Kidney tubule cell (primary cell): ENCODE data around the gene STYXL1.
"Not testable (repeated sequence)": the region's sequence is repeated elsewhere in the genome, so short reads cannot be mapped to it uniquely, and the experiment has no call there.

Experiments
- DNase-seq: peaks from one replicate; pipeline ENCODE4 v3.0.0-alpha.2; 2018; ENCODE audit warnings: low spot score

Gene STYXL1, protein sequence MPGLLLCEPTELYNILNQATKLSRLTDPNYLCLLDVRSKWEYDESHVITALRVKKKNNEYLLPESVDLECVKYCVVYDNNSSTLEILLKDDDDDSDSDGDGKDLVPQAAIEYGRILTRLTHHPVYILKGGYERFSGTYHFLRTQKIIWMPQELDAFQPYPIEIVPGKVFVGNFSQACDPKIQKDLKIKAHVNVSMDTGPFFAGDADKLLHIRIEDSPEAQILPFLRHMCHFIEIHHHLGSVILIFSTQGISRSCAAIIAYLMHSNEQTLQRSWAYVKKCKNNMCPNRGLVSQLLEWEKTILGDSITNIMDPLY

DNA sequence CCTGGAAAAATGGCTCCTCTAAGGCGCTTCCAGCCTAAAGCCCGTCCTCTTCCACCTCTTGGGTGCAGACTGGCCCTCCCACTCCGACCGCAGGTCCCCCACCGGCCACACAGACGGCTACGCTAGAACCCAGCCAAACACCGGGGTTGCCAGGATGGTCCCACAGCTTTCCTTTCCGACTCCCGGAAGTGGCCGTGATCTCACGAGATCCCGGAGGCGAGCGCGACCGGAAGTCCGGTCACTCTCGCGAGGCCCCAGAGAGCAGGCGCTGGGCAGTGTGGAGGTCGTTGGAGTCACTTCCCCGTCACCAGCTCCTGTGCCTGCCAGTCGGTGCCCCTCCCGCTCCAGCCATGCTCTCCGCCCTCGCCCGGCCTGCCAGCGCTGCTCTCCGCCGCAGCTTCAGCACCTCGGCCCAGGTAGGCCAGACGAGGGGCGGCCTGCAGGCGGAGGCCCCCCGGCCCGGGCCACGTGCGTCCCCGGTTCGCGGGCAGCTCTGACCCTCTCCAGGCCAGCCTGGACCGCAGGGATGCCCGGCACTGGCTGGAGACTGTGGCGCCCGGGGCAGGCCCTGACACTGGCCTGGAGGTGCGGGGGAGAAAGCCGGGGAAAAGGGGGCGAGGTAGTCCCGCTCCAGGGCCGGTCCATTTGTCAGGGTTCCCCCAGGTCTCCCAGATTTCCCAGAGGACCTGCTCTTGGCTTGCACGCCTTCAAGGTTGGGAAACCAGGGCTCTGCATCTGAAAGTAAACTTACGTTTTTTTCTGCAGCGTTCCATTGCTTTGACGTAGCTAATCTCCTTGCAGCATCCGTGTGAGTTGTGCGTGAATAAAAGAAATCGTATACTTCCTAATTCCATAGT, at the start of gene STYXL1, which contains the start of gene MDH2:
Gene STYXL1, minus strand, starts transcription at position 190 of the 857 bp plus-strand sequence. CDS start 17,477 bp downstream, outside the sequence.
Gene MDH2, plus strand, starts transcription at position 296 of the 857 bp plus-strand sequence. Its CDS starts 55 bp downstream, at position 351.
- DNase-seq, result peak; percentile 98

DNA sequence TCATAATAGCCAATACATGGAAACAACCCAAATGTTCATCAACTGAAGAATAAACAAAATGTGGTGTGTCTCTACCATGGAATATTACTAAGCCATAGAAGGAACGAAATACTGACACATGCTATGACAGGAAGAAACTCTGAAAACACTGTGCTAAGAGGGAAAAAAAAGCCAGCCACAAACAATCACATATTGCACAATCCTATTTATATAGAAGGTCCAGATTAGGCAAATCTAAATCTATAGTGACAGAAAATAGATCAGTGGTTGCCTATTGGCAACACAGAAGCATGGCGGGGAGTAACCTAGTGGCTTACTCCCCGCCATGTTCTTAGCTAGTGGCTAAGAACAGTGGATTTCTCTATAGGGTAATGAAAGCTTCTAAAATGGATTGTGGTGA, 48.1 kb upstream of the STYXL1 start:
- DNase-seq, result no peak

DNA sequence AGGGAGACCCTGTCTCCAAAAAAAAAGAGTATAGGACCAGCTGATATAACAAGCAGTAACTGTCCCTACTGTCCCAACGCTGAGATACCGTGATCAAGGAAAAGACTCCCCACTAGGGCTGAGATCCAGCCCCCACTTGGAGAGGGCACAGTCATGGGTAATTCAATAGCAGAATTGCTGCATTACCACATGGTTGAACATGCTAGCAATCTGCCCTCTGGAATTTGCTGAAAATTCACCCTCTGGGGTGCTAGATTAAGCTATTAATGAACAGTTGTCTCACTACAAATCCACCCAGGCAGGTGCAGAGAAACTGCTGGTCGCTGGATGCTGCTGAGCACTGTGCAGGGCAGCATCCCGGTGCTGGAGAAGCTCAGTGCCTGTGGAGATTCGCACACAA, 46.5 kb upstream of the STYXL1 start:
- not testable (repeated sequence) for DNase-seq

GRCh38 chr7:76093531-76093930, 45.7 kb upstream of the STYXL1 start:
- not testable (repeated sequence) for DNase-seq

DNA sequence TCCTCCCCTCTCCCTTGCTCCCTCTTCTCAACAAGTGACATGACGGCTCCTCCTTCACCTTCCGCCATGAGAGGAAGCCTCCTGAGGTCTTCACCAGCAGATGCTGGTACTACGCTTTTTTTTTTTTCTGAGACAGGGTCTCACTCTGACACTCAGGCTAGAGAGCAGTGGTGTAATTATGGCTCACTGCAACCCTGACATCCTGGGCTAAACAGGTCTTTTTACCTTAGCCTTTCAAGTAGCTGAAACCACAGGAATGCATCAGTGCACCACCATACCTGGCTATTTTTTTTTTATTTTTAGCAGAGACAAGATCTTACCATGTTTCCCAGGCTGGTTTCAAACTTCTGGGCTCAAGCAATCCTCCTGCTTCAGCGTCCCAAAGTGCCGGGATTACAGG, 43.7 kb upstream of the STYXL1 start:
- DNase-seq, result no peak

DNA sequence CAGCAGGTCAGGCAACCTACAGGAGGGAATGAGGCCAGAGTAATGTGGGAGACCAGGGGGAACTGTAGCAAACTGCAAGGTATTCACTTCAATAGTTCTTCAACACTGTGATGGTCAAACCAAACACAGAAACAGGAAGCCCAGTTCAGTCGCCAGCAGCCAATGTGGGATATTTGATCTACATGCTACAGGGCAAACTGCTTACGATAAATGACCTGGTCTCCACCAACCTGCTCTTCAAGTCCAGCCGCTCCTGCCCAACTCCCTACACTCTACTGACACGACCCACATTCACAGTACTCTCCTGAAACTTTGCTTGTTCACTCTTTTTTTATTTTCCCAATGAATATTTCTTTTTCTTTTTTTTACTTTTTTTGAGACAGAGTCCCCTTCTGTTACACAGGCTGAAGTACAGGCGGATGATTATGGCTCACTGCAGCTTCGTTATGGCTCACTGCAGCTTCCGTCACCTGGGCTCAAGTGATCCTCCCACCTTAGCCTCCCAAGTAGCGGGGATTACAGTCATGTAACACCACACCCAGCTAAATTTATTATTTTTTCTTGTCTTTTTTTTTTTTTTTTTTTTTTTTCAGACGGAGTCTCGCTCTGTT, 42.2 kb upstream of the STYXL1 start:
- no peak for DNase-seq

- peak; percentile 64 for DNase-seq
Observed at GRCh38 chr7:76087362-76087791, 39.6 kb upstream of the STYXL1 start.

GRCh38 chr7:76086070-76086469, 38.3 kb upstream of the STYXL1 start:
- peak; percentile 14 for DNase-seq

GRCh38 chr7:76084115-76084514, 36.3 kb upstream of the STYXL1 start:
- DNase-seq, result not testable (repeated sequence)

DNA sequence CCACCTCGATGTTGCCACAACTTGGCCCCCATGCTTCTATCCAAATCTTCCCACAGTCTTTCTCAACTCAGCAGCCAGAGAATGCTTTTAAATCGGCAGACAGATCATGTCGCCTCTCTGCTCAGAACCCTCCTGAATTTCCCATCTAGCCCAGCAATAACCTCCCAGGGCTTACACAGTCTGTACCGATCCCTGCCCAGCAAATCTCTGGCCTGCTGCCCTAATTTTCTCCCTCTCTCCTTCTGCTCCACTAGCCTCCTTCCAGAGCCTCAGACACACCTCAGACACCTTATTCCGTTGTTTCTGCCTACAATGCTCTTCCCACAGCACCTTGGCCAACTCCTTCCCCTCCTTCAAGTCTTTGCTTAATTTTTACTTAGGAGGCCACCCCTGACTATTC, 32.4 kb upstream of the STYXL1 start:
- DNase-seq, result no peak

GRCh38 chr7:76077435-76077834, 29.6 kb upstream of the STYXL1 start:
- DNase-seq, result no peak

GRCh38 chr7:76076995-76077394, 29.2 kb upstream of the STYXL1 start:
- no peak for DNase-seq

DNA sequence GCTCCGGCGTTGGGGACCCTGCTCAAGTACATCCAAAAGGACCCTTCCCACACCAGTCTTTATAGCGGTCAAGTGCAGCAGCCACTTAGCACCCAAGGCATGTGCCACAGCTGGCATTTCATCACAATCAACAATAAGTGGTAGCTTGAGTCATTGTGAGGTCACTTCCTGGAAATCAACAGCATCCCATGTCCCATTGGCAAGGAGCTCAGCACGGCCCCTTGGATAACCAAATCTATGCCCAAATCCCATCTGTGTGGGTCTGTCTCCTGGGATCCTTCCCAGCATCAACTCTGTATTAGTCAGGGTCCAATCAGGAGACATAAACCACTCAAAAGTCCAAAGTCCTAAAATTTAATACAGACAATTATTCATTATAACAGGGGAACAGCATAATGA, 27.2 kb upstream of the STYXL1 start:
- DNase-seq, result no peak

- no peak for DNase-seq
Observed at GRCh38 chr7:76074306-76074971, 26.6 kb upstream of the STYXL1 start.

DNA sequence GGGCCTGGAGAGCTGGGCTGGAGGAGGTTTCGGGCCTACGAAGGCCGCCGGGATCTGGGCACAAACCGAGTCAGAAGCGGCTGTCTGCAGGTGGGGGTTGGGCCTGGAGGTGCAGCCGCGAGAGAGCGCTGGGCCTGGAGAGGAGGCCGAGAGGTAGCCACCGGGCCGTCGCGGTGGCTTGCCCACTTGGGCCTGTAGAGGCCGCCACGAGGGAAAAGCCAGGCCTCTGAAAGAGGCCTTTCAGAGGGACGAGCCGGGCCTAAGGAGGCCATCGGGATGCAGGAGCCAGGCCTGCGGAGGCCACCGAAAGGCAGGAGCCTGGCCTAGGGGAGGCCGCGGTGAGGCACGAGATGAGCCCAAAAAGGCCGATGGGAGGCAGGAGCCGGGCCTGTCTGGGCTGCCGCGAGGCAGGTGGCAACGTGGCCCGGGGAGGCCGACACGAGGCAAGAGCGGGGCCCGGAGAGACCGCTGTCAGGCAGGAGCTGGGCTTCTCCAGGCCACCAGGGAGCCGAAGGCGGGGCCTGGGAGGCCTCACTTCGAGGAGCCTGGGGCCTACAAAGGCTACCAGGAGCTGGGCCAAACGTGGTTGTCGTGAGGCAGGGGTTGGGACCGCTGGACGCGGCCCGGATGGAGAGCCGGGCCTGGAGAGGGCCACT, 25.7 kb upstream of the STYXL1 start:
- DNase-seq, result no peak

DNA sequence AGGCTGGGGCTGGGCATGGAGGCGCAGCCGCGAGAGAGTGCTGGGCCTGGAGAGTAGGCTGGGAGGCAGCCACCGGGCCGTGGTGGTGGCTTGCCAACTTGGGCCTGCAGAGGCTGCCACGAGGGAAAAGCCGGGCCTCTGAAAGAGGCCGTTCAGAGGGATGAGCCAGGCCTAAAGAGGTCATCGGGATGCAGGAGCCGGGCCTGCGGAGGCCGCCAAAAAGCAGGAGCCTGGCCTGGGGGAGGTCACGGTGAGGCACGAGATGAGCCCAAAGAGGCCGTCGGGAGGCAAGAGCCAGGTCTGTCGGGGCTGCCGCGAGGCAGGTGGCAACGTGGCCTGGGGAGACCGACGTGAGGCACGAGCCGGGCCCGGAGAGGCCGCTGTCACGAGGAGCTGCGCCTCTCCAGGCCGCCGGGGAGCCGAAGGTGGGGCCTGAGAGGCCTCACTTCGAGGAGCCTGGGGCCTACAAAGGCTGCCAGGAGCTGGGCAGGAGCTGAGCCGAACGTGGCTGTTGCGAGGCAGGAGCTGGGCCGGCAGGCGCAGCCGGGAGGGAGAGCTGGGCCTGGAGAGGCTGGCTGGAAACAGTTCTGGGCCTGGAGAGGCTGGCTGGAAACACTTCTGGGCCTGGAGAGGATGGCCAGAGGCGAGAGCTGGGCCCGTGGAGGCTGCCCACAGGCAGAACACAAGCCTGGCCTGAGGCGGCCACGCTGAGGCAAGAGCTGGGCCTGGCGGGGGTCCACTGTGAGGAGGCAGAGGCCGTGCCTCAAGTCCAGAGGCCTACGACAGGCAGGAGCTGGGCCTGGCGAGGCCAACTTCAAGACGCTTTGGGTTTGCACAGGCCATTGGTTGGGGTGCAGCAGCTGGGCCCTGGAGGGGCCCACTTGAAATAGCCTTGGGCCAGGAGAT, 24.7 kb upstream of the STYXL1 start:
- no peak for DNase-seq

DNA sequence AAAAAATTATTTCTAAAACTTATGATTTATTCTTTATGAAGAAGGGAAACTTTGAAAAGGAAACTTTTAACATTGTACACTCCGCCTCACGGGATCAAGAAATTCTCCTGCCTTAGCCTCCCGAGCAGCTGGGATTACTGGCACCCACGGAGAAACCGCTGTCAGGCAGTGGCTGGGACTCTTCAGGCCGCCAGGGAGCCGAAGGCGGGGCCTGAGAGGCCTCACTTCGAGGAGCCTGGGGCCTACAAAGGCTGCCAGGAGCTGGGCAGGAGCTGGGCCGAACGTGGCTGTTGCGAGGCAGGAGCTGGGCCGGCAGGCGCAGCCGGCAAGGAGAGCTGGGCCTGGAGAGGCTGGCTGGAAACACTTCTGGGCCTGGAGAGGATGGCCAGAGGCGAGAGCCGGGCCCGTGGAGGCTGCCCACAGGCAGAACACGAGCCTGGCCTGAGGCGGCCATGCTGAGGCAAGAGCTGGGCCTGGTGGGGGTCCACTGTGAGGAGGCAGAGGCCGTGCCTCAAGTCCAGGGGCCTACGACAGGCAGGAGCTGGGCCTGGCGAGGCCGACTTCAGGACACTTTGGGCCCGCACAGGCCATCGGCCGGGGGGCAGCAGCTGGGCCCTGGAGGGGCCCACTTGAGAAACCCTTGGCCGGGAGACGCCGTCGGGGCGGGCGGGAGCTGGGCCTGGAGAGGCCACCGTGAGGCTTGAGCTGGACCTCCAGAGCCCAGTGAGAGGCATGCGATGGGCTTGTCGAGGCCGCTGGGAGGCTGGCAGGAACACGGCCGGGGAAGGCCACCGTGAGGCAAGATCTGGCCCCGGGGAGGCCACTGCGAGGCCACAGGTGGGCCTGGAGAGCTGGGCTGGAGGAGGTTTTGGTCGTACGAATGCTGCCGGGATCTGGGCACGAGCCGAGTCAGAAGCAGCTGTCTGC, 23.8 kb upstream of the STYXL1 start:
- no peak for DNase-seq

GRCh38 chr7:76069238-76069638, 21.4 kb upstream of the STYXL1 start:
- DNase-seq, result peak; percentile 94
